Measurements from ENCODE around the gene AUH.

The AUH gene

DNA sequence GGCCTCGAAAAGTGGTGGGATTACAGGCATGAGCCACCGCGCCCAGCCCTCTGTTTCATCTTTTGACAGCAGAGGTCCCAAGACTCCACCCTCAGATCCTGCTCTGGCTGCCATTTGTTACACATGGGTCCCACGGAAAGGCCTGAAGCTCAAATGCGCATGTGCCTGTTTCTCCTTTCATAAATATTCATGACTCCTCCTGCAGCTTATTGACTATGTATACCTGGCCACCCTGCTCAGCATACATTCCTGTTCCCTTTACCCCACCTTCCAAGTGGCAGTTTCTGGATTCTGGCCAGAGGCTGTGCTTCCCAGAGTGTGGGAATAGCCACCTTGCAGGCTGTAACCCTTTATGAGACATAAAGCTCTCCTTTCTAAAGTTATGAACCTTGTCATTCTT is 46.5 kb downstream of the AUH start:
- H3K27ac ChIP-seq (ENCODE audit: low read length, poor library complexity, severe bottlenecking): no peak overlapping the region
- H2BK5ac ChIP-seq (ENCODE audit: low read depth, low read length, poor library complexity, severe bottlenecking): no peak overlapping the region
- no peak overlapping the region for H3K4ac ChIP-seq (ENCODE audit: low read depth in 1 of 2, low read length in 2 of 2)
- H3K4me3 ChIP-seq (ENCODE audit: insufficient read depth in 1 of 2, low read depth in 1 of 2, low read length in 2 of 2): no peak overlapping the region
- no peak overlapping the region for H2AK5ac ChIP-seq (ENCODE audit: low read length, severe bottlenecking)
- H2AFZ ChIP-seq (ENCODE audit: low read depth, low read length): no peak overlapping the region
- no peak overlapping the region for H3K9ac ChIP-seq (ENCODE audit: low read length)
- H3K36me3 ChIP-seq (ENCODE audit: control insufficient read depth in 1 of 2, insufficient read depth in 2 of 2, low read depth in 1 of 2, low read length in 2 of 2): peaks cover 8 to 66% of the 10 kb centered on the region in 2 experiments
- no peak overlapping the region for H3K4me2 ChIP-seq (ENCODE audit: low read length, poor library complexity, severe bottlenecking)
- no peak overlapping the region for H3K23ac ChIP-seq (ENCODE audit: low read length in 2 of 2)
- H3K27me3 ChIP-seq (ENCODE audit: control insufficient read depth in 1 of 2, insufficient read depth in 1 of 2, low read length in 2 of 2): no peaks in the 10 kb centered on the region
- H2BK12ac ChIP-seq (ENCODE audit: low read length in 2 of 2): no peak overlapping the region
- no peak overlapping the region for H4K91ac ChIP-seq (ENCODE audit: low read length)
- no peak overlapping the region for H3K14ac ChIP-seq (ENCODE audit: low read length in 2 of 2)
- WGBS: 92% methylated on average over 5 of the region's 5 CpGs
- H3K79me1 ChIP-seq (replicated peaks; ENCODE audit: low read length, poor library complexity, severe bottlenecking): peaks cover 14% of the 10 kb centered on the region
- no peak overlapping the region for H3K18ac ChIP-seq (ENCODE audit: low read depth in 1 of 2, low read length in 2 of 2)
- no peaks in the 10 kb centered on the region for H3K9me3 ChIP-seq (ENCODE audit: control insufficient read depth, low read length)
- H2BK15ac ChIP-seq (ENCODE audit: low read depth, poor library complexity, severe bottlenecking): no peak overlapping the region
- H2BK120ac ChIP-seq (ENCODE audit: low read depth, low read length): no peak overlapping the region
- H4K8ac ChIP-seq (ENCODE audit: low read length): no peak overlapping the region
- no peak for DNase-seq
- H3K4me1 ChIP-seq (ENCODE audit: control insufficient read depth, insufficient read depth, low read depth, low read length): no peaks in the 10 kb centered on the region

DNA sequence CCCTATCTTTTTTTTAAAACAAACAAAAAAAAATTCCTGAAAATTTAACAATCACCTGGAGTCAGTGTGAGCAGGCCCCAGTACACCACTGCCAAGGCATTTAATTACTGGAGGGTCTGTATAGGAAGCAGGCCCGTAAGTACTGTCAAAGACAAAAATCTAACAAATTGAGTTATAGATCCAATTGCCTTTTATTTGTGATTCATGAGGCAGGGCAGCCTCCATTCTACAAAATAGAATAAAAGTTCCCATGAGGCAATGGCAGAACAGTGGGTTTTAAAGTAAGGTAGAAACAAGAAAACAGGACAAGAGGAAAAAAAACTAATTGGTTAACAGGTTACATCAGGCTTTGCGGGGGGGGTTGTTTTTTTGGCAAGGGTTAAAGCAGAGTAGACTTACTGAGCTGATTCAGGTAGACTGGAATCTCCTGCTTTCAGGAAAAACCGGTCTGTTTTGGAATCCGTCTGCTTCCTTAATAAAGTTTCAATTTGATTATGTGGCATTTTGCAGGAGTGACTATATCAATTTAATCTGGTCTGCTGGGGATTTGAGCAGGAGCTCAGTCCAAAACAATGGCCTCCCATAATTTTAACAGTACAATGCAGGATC is 48.9 kb downstream of the AUH start:
- H3K18ac ChIP-seq (ENCODE audit: low read depth in 1 of 2, low read length in 2 of 2): no peak overlapping the region
- no peak overlapping the region for H2BK12ac ChIP-seq (ENCODE audit: low read length in 2 of 2)
- no peaks in the 10 kb centered on the region for H3K27me3 ChIP-seq (ENCODE audit: control insufficient read depth in 1 of 2, insufficient read depth in 1 of 2, low read length in 2 of 2)
- no peak overlapping the region for H2BK120ac ChIP-seq (ENCODE audit: low read depth, low read length)
- no peak overlapping the region for H3K4me3 ChIP-seq (ENCODE audit: insufficient read depth in 1 of 2, low read depth in 1 of 2, low read length in 2 of 2)
- no peak overlapping the region for H3K9ac ChIP-seq (ENCODE audit: low read length)
- H2BK15ac ChIP-seq (ENCODE audit: low read depth, poor library complexity, severe bottlenecking): no peak overlapping the region
- no peak overlapping the region for H4K8ac ChIP-seq (ENCODE audit: low read length)
- no peak overlapping the region for H4K91ac ChIP-seq (ENCODE audit: low read length)
- no peak overlapping the region for H3K4ac ChIP-seq (ENCODE audit: low read depth in 1 of 2, low read length in 2 of 2)
- no peak for DNase-seq
- H2AFZ ChIP-seq (ENCODE audit: low read depth, low read length): no peak overlapping the region
- no peaks in the 10 kb centered on the region for H3K4me1 ChIP-seq (ENCODE audit: control insufficient read depth, insufficient read depth, low read depth, low read length)
- H2AK5ac ChIP-seq (ENCODE audit: low read length, severe bottlenecking): no peak overlapping the region
- H3K79me1 ChIP-seq (replicated peaks; ENCODE audit: low read length, poor library complexity, severe bottlenecking): peaks cover 12% of the 10 kb centered on the region
- H3K4me2 ChIP-seq (ENCODE audit: low read length, poor library complexity, severe bottlenecking): no peak overlapping the region
- peaks cover 4 to 54% of the 10 kb centered on the region in 2 experiments for H3K36me3 ChIP-seq (ENCODE audit: control insufficient read depth in 1 of 2, insufficient read depth in 2 of 2, low read depth in 1 of 2, low read length in 2 of 2)
- H3K23ac ChIP-seq (ENCODE audit: low read length in 2 of 2): no peak overlapping the region
- H2BK5ac ChIP-seq (ENCODE audit: low read depth, low read length, poor library complexity, severe bottlenecking): no peak overlapping the region
- no peak overlapping the region for H3K27ac ChIP-seq (ENCODE audit: low read length, poor library complexity, severe bottlenecking)
- 94% methylated on average over 3 of the region's 4 CpGs for WGBS
- H3K9me3 ChIP-seq (ENCODE audit: control insufficient read depth, low read length): no peaks in the 10 kb centered on the region
- H3K14ac ChIP-seq (ENCODE audit: low read length in 2 of 2): no peak overlapping the region

DNA sequence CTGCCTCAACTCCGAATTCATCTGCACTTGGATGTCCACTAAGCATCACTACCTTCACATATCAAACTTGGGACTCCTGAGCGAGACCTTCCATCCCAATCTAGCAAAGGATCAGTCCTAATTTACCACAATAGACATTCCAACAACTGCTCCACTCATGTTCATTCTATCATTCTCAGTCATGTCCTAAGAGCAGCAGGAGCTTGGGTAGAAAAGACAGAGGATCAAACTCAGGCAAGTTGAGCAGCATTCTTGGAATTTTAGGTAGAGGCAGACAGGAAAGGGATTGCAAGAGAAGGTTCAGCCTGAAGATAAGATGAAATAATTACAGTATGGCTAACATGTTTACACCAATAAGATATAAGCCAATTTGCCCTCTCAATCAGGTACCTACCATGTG is 51.7 kb downstream of the AUH start:
- Histone ChIP-seq H3K4ac (ENCODE audit: low read depth in 1 of 2, low read length in 2 of 2) (no peak overlapping the region), H3K18ac (ENCODE audit: low read depth in 1 of 2, low read length in 2 of 2) (no peak overlapping the region)
- WGBS: 95% methylated on average over 2 of the region's 2 CpGs

DNA sequence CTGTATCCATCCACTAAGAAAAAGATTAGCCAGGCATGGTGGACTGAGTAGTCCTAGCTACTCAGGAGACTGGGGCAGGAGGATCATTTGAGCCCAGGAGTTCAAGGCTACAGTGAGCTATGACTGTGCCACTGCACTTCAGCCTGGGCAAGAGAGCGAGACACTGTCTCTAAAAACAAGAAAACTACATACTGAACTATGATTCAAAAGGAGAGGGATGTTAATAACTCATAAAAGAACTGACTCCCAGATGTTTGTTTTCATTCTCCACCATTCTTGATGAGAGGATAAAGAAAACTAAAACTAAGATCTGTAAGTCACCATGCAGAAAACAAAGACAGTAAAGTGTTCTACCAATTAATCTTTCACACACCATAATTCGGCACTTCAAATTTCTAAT is 53.5 kb downstream of the AUH start:
- Histone ChIP-seq H3K36me3 (ENCODE audit: control insufficient read depth in 1 of 2, insufficient read depth in 2 of 2, low read depth in 1 of 2, low read length in 2 of 2) (peaks cover 3 to 41% of the 10 kb centered on the region in 2 experiments), H3K9me3 (ENCODE audit: control insufficient read depth, low read length) (no peaks in the 10 kb centered on the region), H3K9ac (ENCODE audit: low read length) (no peak overlapping the region), H3K79me1 (replicated peaks; ENCODE audit: low read length, poor library complexity, severe bottlenecking) (peaks cover 9% of the 10 kb centered on the region), H2BK5ac (ENCODE audit: low read depth, low read length, poor library complexity, severe bottlenecking) (no peak overlapping the region), H3K4me3 (ENCODE audit: insufficient read depth in 1 of 2, low read depth in 1 of 2, low read length in 2 of 2) (no peak overlapping the region), H3K27me3 (ENCODE audit: control insufficient read depth in 1 of 2, insufficient read depth in 1 of 2, low read length in 2 of 2) (no peaks in the 10 kb centered on the region), H4K91ac (ENCODE audit: low read length) (no peak overlapping the region), H3K18ac (ENCODE audit: low read depth in 1 of 2, low read length in 2 of 2) (no peak overlapping the region), H2AFZ (ENCODE audit: low read depth, low read length) (no peak overlapping the region), H3K14ac (ENCODE audit: low read length in 2 of 2) (no peak overlapping the region), H4K8ac (ENCODE audit: low read length) (no peak overlapping the region), H2BK120ac (ENCODE audit: low read depth, low read length) (no peak overlapping the region), H3K27ac (ENCODE audit: low read length, poor library complexity, severe bottlenecking) (no peak overlapping the region), H3K4me2 (ENCODE audit: low read length, poor library complexity, severe bottlenecking) (no peak overlapping the region), H3K4ac (ENCODE audit: low read depth in 1 of 2, low read length in 2 of 2) (no peak overlapping the region), H2AK5ac (ENCODE audit: low read length, severe bottlenecking) (no peak overlapping the region), H3K4me1 (ENCODE audit: control insufficient read depth, insufficient read depth, low read depth, low read length) (no peaks in the 10 kb centered on the region), H2BK15ac (ENCODE audit: low read depth, poor library complexity, severe bottlenecking) (no peak overlapping the region), H2BK12ac (ENCODE audit: low read length in 2 of 2) (no peak overlapping the region), H3K23ac (ENCODE audit: low read length in 2 of 2) (no peak overlapping the region)
- no peak for DNase-seq
- WGBS: no CpG with 5 or more reads among the region's 2 CpGs

More for the DNA sequence above, 51.7 kb downstream of the AUH start:
- no peak overlapping the region for H3K27ac ChIP-seq (ENCODE audit: low read length, poor library complexity, severe bottlenecking)
- no peak overlapping the region for H2AK5ac ChIP-seq (ENCODE audit: low read length, severe bottlenecking)
- no peak overlapping the region for H2BK120ac ChIP-seq (ENCODE audit: low read depth, low read length)
- H3K14ac ChIP-seq (ENCODE audit: low read length in 2 of 2): no peak overlapping the region
- H4K91ac ChIP-seq (ENCODE audit: low read length): no peak overlapping the region
- no peaks in the 10 kb centered on the region for H3K27me3 ChIP-seq (ENCODE audit: control insufficient read depth in 1 of 2, insufficient read depth in 1 of 2, low read length in 2 of 2)
- H2BK12ac ChIP-seq (ENCODE audit: low read length in 2 of 2): no peak overlapping the region
- no peak overlapping the region for H3K9ac ChIP-seq (ENCODE audit: low read length)
- H3K4me1 ChIP-seq (ENCODE audit: control insufficient read depth, insufficient read depth, low read depth, low read length): no peaks in the 10 kb centered on the region
- no peak overlapping the region for H4K8ac ChIP-seq (ENCODE audit: low read length)
- H2AFZ ChIP-seq (ENCODE audit: low read depth, low read length): no peak overlapping the region
- H2BK5ac ChIP-seq (ENCODE audit: low read depth, low read length, poor library complexity, severe bottlenecking): no peak overlapping the region
- no peak for DNase-seq
- H3K79me1 ChIP-seq (replicated peaks; ENCODE audit: low read length, poor library complexity, severe bottlenecking): peaks cover 13% of the 10 kb centered on the region
- H3K9me3 ChIP-seq (ENCODE audit: control insufficient read depth, low read length): no peaks in the 10 kb centered on the region
- no peak overlapping the region for H3K4me2 ChIP-seq (ENCODE audit: low read length, poor library complexity, severe bottlenecking)
- H3K36me3 ChIP-seq (ENCODE audit: control insufficient read depth in 1 of 2, insufficient read depth in 2 of 2, low read depth in 1 of 2, low read length in 2 of 2): peaks cover 7 to 49% of the 10 kb centered on the region in 2 experiments
- no peak overlapping the region for H2BK15ac ChIP-seq (ENCODE audit: low read depth, poor library complexity, severe bottlenecking)
- H3K23ac ChIP-seq (ENCODE audit: low read length in 2 of 2): no peak overlapping the region
- no peak overlapping the region for H3K4me3 ChIP-seq (ENCODE audit: insufficient read depth in 1 of 2, low read depth in 1 of 2, low read length in 2 of 2)

All from mesenchymal stem cell (in vitro differentiated cells and primary cell).